ENCODE measurements around the gene EIF4E. TPM values are rescaled to one million over a fixed set of nuclear protein-coding genes. Genes with fewer than 3 reads are reported as not detected.
A peak's percentile ranks its signal among the peaks of the same experiment; 100 is the strongest.
"Not testable (repeated sequence)": the region's sequence is repeated elsewhere in the genome, so short reads cannot be mapped to it uniquely, and the experiment has no call there.

The EIF4E gene
- total RNA-seq, 2 experiments from 2014 or later = 92.1 to 122 TPM

DNA sequence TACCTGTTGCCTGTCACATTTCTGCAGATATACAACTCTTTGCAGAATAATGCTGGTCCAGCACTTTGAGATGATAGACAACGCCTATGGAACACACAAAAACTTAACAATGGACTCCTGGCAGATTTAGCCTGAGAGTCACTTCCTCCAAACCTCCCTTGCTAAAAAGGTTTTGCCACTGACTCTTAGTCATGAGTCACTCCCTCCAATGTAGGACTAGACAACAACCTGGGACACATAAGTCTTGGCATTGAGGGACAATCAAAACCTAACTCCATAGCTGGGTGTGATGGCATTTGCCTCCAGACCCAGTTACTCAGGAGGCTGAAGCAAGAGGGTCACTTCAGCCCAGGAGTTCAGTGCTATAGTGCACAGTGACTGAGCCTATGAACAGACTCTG is 22.0 kb upstream of the EIF4E start:
- Mint-ChIP-seq H3K36me3 (no peaks in the 10 kb centered on the region), H3K4me3 (no peak overlapping the region), H3K27me3 (peaks cover 8% of the 10 kb centered on the region), H3K27ac (no peak overlapping the region), H3K4me1 (no peaks in the 10 kb centered on the region), H3K9me3 (ENCODE audit: low read depth) (no peaks in the 10 kb centered on the region)
- DNase-seq (no peak), ATAC-seq (no peak)
- CTCF ChIA-PET = interaction anchor here (1.1 to 1.5 kb wide), 2 partner anchors 11 to 757 kb away, joined by 3 to 4 read pairs; no protein-coding TSS in a partner anchor

DNA sequence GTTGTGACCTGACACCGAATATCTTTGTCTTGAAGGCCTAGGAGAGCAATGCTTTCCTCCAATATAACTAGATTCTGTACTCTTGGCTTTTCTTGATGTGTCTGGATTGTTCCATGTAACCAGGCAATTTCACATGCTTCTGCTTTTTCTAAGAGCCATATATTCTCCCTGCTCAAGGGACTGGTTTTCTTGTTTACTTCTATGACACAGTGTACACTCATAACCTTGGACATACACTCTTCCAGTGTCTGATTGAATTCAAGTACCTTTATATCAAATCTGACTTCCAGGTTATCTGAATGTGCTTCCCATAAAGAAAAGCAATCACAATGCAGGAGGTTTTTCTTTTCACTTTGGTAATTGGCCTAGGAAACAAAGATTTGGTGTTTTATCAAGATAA is 17.4 kb upstream of the EIF4E start:
- Mint-ChIP-seq H3K27ac (no peak overlapping the region), H3K27me3 (no peaks in the 10 kb centered on the region), H3K36me3 (no peaks in the 10 kb centered on the region), H3K9me3 (ENCODE audit: low read depth) (no peaks in the 10 kb centered on the region), H3K4me1 (no peaks in the 10 kb centered on the region), H3K4me3 (no peak overlapping the region)
- no peak for DNase-seq
- CTCF ChIA-PET = interaction anchor here (1.6 kb wide), 1 partner anchor 49 kb away, joined by 6 read pairs; the partner anchor contains the start of gene METAP1
- ATAC-seq = no peak

DNA sequence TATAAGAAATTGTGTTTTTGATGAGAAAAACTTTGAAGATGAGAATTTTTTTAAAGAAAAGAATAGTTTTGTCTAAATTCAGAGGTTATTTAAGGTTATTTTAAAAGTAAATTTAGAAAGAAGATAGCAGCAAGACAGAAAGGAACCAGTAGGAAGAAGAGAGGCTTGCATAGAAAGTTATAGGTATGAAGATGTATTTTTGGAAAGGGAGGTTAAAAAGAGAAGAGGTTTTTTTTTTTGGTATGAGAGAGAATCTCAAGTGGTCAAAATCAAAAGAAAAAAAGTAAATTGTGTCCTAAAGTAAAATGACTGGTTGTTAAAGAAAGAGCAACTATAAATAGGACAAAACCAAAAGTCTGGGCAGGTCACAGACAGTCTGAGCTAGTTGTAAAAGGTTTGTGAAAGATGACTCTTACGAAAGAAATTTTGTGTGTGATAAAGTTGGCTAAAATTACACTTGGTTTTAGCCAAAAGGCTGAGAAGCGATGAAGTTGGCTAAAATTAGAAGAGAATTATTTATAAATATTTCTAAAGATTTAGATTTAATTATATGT is 16.4 kb upstream of the EIF4E start:
- ATAC-seq = no peak
- Mint-ChIP-seq H3K27me3 (no peaks in the 10 kb centered on the region), H3K9me3 (ENCODE audit: low read depth) (no peaks in the 10 kb centered on the region), H3K4me3 (no peak overlapping the region), H3K36me3 (no peaks in the 10 kb centered on the region), H3K4me1 (no peaks in the 10 kb centered on the region), H3K27ac (no peak overlapping the region)
- CTCF ChIA-PET = interaction anchor here (1.6 kb wide), 1 partner anchor 50 kb away, joined by 6 read pairs; the partner anchor contains the start of gene METAP1
- DNase-seq = no peak

DNA sequence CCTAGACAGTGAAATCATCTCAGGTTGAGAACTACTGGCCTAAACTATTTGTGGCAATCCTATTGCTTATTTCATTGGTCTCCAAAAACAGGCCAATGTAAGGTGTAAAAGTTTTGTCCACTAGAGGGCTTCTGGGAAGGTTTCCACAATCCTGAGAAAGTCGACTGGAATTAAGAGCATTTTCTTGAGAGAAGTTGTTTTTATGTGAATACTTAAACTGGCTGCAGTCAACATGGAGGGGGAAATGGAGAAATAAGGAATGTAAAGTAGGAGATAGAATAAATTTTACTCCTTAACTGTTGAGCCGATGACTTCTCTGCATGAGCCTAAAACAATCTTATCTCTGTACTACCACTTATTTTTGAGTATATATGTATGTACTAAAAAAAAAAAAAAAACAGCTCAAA is 11.0 kb upstream of the EIF4E start:
- Mint-ChIP-seq H3K27me3 (no peaks in the 10 kb centered on the region), H3K4me3 (no peak overlapping the region), H3K27ac (no peak overlapping the region), H3K9me3 (ENCODE audit: low read depth) (no peaks in the 10 kb centered on the region), H3K36me3 (no peaks in the 10 kb centered on the region), H3K4me1 (peaks cover 1% of the 10 kb centered on the region)
- CTCF ChIA-PET = interaction anchor here (0.7 to 1.5 kb wide), 4 partner anchors 11 to 55 kb away, joined by 3 to 5 read pairs (median 4); partner anchors contain the start of gene METAP1
- DNase-seq (no peak), ATAC-seq (no peak)

DNA sequence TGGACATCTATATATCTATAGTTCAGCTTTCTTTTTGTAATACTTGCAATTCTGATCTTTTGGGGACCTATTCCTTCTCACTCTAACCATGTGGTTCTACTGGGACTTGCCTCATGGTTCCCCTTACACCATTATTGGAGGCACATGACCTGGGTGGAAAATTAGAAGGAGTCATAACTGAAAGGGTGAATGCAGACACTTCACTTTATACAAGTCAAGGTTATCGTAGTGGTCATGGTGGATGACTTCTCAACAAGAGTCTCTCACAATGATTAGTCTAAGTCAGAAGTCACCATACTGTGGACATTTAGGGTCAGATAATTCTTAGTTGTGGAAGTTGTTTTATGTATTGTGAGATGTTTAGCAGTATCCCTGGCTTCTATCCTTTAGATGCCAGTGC is 10.5 kb upstream of the EIF4E start:
- CTCF ChIA-PET = interaction anchor here (1.5 kb wide), 1 partner anchor 56 kb away, joined by 5 read pairs; the partner anchor contains the start of gene METAP1
- H3K36me3 Mint-ChIP-seq = no peaks in the 10 kb centered on the region
- no peak overlapping the region for H3K27ac Mint-ChIP-seq
- ATAC-seq (no peak), DNase-seq (no peak)
- H3K9me3 Mint-ChIP-seq (ENCODE audit: low read depth) = no peaks in the 10 kb centered on the region
- H3K4me1 Mint-ChIP-seq = peaks cover 1% of the 10 kb centered on the region
- no peaks in the 10 kb centered on the region for H3K27me3 Mint-ChIP-seq
- H3K4me3 Mint-ChIP-seq = no peak overlapping the region

DNA sequence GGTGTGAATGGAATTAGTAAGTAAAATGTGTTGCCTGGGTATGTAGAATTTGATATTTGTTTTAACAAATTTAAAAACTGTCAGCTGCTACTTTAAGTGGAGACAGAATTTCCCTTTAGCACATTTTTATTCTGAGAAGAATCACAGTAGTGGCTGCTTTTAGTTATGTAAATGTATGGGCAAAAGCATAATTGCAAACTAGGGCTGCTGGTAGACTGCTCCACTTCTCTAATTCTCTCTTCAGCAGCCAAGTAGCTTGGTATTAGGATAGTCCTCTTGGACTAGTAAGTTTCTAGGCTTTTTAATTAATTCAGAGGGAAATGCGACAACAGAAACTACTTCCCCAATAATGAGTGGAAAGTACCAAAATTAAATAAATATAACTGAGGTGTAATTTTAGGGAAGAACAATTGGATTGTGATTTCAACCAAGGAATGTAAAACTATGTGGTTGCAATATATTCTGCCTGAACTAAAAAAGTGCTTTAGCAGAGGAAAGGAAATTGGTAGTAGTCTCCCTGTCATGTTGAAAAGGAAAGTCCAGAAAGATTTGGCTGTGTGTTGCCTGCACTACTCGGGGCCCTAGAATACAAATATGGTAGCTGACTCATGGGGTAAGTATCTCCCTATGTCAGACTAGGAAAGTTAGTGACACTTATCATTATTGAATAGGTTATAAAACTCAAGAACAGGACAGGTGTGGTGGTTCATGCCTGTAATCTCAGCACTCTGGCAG is 9.2 kb upstream of the EIF4E start:
- CTCF ChIA-PET = no interaction called here
- H3K4me1 Mint-ChIP-seq = peaks cover 1% of the 10 kb centered on the region
- no peak overlapping the region for H3K4me3 Mint-ChIP-seq
- no peak for ATAC-seq
- H3K27ac Mint-ChIP-seq = no peak overlapping the region
- no peaks in the 10 kb centered on the region for H3K9me3 Mint-ChIP-seq (ENCODE audit: low read depth)
- no peaks in the 10 kb centered on the region for H3K27me3 Mint-ChIP-seq
- no peaks in the 10 kb centered on the region for H3K36me3 Mint-ChIP-seq
- DNase-seq = no peak

DNA sequence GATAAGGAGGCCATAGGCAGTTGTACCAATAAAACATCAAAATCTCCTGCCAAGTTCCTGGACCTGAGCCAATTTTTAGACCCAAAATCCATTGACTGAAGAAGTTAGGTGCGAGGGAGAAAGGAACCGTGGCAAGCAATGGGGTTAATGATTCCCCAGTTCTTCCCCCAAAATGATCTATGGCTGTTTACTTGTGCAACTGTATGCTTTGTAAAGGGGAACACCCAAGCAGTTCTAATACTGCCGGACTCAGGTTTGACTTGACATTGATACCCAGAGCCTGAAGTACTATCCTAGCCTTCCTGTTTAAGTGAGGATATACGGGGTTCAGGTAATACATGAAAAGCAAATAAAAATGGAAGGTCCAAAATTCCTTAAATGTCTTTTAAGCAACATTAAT is 6.7 kb upstream of the EIF4E start:
- Mint-ChIP-seq H3K27me3 (no peaks in the 10 kb centered on the region), H3K4me3 (no peak overlapping the region), H3K9me3 (ENCODE audit: low read depth) (peaks cover 4% of the 10 kb centered on the region), H3K4me1 (peaks cover 13% of the 10 kb centered on the region), H3K27ac (no peak overlapping the region), H3K36me3 (peaks cover 9% of the 10 kb centered on the region)
- CTCF ChIA-PET = no interaction called here
- no peak for DNase-seq
- no peak for ATAC-seq

DNA sequence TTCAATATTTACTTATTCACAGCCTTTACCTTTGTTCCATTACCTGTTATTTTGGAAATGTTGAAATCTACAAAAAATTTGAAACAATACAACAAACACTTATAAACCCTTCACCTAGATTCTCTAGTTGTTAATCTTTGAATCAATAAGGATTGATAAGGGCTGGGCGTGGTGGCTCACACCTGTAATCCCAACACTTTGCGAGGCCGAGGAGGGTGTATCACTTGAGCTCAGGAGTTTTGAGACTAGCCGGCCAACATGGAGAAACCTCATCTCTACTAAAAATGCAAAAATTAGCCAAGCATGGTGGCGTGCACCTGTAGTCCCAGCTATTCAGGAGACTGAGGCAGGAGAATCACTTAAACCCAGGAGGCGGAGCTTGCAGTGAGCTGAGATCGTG is 5.9 kb upstream of the EIF4E start:
- DNase-seq; H3K27me3 Mint-ChIP-seq; CTCF ChIA-PET; H3K27ac Mint-ChIP-seq; H3K9me3 Mint-ChIP-seq (ENCODE audit: low read depth); ATAC-seq; H3K4me3 Mint-ChIP-seq: not testable (repeated sequence)
- H3K4me1 Mint-ChIP-seq = peaks cover 19% of the 10 kb centered on the region
- H3K36me3 Mint-ChIP-seq = peaks cover 12% of the 10 kb centered on the region

DNA sequence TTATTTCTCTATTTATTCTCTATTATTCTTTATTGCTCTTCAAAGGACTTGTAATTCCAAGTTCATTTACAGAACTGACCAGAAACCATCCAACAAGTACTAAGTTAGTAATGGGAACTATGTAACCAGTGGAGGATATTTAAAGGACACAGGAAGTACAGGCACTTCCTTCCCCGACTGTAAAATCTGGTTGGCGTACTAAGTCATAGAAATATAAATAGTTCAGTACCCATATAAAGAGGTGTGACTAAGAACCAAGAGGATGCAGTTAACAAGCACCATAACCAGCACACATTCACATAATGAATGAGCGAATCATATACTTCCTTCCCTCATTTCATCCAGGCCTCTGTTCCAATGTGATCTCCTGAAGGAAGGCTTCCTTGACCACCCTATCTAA is 3.6 kb upstream of the EIF4E start:
- no peak overlapping the region for H3K27ac Mint-ChIP-seq
- no peak for ATAC-seq
- H3K4me1 Mint-ChIP-seq = peaks cover 19% of the 10 kb centered on the region
- DNase-seq = no peak
- CTCF ChIA-PET = interaction anchor here (1.4 kb wide), 1 partner anchor 62 kb away, joined by 4 read pairs; the partner anchor contains the start of gene METAP1
- H3K9me3 Mint-ChIP-seq (ENCODE audit: low read depth) = peaks cover 4% of the 10 kb centered on the region
- no peak overlapping the region for H3K4me3 Mint-ChIP-seq
- no peaks in the 10 kb centered on the region for H3K27me3 Mint-ChIP-seq
- peaks cover 12% of the 10 kb centered on the region for H3K36me3 Mint-ChIP-seq

DNA sequence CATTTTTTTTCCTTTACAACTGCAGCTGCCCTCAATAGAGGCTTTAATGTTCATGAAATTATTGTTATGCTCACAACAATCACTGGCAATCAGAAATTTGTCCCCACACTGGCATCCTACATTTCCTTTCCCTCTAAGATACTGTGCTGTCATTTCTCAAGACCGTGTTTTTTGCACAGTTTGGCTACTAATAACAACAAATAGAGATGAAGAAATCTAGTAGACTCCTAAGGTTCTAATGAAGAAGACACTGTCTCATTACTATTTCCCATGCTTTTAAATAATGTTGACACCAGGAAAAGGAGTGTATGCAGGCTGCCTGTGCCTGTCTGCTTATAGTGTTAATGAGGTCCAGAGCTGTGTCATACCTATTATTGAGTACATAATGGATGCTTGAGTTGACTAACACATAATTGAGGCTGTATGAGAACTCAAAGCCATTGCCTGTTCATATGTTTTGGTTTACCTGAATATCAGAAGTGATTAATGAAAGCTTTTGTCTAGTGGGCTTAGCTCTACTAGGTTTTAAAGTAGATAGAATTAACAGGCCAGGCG is 1.5 kb upstream of the EIF4E start:
- ATAC-seq (no peak), DNase-seq (no peak)
- peaks cover 34% of the 10 kb centered on the region for H3K4me1 Mint-ChIP-seq
- peak overlapping the region; percentile 89 for H3K4me3 Mint-ChIP-seq
- CTCF ChIA-PET = interaction anchor here (3.2 to 4.4 kb wide), 2 partner anchors 64 to 125 kb away, joined by 11 to 29 read pairs; partner anchors contain the start of gene METAP1
- H3K27me3 Mint-ChIP-seq = no peaks in the 10 kb centered on the region
- H3K9me3 Mint-ChIP-seq (ENCODE audit: low read depth) = peaks cover 4% of the 10 kb centered on the region
- H3K36me3 Mint-ChIP-seq = peaks cover 24% of the 10 kb centered on the region
- peak overlapping the region; percentile 100 for H3K27ac Mint-ChIP-seq

DNA sequence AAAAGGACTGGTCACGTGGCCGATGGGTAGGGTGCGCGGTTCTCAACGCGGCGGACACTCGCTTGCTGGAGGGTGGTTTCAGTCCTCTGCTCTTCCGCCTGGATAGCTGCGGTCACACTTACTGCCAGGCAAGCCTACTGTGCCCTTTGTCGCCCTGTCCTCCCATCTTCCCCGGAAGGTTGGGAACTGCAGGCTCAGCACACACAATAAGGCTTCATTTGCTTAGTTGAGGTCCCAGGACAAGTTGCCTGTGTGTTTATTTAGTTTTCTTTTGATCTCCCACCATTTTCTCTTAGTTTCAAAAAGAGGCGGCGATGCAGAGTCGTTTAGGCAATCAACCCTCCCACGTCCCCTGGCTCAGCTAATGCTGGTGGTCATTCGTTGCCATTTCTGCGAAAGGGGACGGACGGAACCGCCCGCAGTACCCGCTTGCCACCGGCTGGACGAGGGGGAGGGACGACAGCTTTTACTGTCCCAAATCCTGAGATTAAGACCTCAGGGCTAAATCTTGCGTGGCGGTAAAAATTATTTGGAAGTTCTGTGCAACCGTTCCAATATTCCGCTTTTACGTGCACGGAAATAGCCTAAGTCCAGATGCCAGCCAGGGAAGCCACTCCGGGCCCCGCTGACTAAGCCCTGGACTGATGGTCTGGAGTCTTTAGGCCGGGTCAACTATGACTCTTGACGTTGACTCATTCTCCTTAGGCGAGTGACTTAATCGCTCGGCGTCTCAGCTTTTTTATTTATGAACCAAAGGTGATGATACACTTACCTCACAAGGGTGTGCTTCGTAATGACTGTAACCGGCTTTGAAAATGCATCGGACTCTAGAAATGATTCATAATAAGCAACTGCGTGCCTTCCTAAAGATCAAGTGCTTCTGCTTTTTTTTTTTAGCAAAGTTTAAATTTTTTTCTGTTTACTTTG is 671 bp upstream of the EIF4E start:
- H3K4me3 Mint-ChIP-seq = peak overlapping the region; percentile 89
- CTCF ChIA-PET = interaction anchor here (0.8 to 4.4 kb wide), 8 partner anchors 15 to 886 kb away, joined by 3 to 29 read pairs (median 5); partner anchors contain the start of genes METAP1, RAP1GDS1 and TSPAN5
- H3K9me3 Mint-ChIP-seq (ENCODE audit: low read depth) = peaks cover 4% of the 10 kb centered on the region
- H3K4me1 Mint-ChIP-seq = peaks cover 37% of the 10 kb centered on the region
- peaks cover 26% of the 10 kb centered on the region for H3K36me3 Mint-ChIP-seq
- ATAC-seq = peak; percentile 51
- DNase-seq = peak; percentile 85
- H3K27ac Mint-ChIP-seq = peak overlapping the region; percentile 100
- no peaks in the 10 kb centered on the region for H3K27me3 Mint-ChIP-seq

DNA sequence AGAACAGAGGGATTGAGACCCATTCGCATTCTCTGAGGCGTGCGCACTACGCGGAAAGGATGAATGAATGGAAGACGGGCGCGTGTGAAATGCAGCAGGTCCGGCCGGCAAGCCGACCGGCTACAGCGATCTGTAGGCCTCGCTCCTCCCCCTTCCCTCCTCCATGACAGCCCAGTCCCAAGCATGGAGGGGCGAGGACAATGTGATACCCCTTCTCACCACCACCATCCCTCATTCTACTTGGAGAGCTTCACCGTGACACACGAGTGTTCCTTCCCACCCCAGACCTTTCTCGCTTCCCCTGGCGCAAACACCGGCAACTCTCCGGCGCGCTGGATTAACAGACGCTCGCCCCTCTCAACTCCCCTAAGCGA is 815 bp downstream of the EIF4E start:
- CTCF ChIA-PET = interaction anchor here (0.8 to 4.4 kb wide), 14 partner anchors 9 to 887 kb away, joined by 3 to 29 read pairs (median 4); partner anchors contain the start of genes ADH5, METAP1, RAP1GDS1 and TSPAN5
- H3K4me1 Mint-ChIP-seq = peaks cover 38% of the 10 kb centered on the region
- peak; percentile 52 for ATAC-seq

DNA sequence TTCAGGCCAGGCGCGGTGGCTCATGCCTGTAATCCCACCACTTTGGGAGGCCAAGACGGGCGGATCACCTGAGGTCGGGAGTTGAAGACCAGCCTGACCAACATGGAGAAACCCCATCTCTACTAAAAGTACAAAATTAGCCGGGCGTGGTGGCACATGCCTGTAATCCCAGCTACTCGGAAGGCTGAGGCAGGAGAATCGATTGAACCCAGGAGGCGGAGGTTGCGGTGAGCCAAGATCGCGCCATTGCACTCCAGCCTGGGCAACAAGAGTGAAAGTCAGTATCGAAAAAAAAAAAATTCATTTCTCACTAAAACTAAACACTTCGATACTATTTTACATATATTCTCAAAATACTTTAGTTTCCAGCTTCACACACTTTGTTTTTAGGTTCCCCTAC is 2.7 kb downstream of the EIF4E start:
- H3K27ac Mint-ChIP-seq; CTCF ChIA-PET; ATAC-seq; H3K9me3 Mint-ChIP-seq (ENCODE audit: low read depth); DNase-seq; H3K27me3 Mint-ChIP-seq: not testable (repeated sequence)
- H3K4me1 Mint-ChIP-seq = peaks cover 27% of the 10 kb centered on the region
- peaks cover 31% of the 10 kb centered on the region for H3K36me3 Mint-ChIP-seq
- H3K4me3 Mint-ChIP-seq = peak overlapping the region; percentile 89

More for the DNA sequence above, 815 bp downstream of the EIF4E start:
- no peaks in the 10 kb centered on the region for H3K27me3 Mint-ChIP-seq
- peak overlapping the region; percentile 89 for H3K4me3 Mint-ChIP-seq
- H3K9me3 Mint-ChIP-seq (ENCODE audit: low read depth) = peaks cover 4% of the 10 kb centered on the region
- DNase-seq = peak; percentile 87
- peak overlapping the region; percentile 100 for H3K27ac Mint-ChIP-seq
- H3K36me3 Mint-ChIP-seq = peaks cover 33% of the 10 kb centered on the region

Measured in activated CD8-positive, alpha-beta memory T cell treated with anti-CD3 and anti-CD28 coated beads, Interleukin-2, amount 10 ng/mL, durations not matched to agents 7 days and 5 days (primary cell).